ENCODE data around the gene TMEM63B.
"Not testable (repeated sequence)": the region's sequence is repeated elsewhere in the genome, so short reads cannot be mapped to it uniquely, and the experiment has no call there.

DNA sequence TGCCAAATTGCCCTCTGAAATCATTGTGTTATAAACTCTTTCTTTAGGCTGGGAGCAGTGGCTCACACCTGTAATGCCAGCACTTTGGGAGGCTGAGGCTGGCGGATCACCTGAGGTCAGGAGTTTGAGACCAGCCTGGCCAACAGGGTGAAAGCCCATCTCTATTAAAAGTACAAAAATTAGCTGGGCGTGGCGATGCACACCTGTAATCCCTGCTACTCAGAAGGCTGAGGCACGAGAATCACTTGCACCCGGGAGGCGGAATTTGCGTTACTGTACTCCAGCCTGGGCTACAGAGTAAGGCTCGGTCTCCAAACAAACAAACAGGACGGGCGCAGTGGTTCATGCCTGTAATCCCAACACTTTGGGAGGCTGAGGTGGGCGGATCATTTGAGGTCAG, 69.0 kb downstream of the TMEM63B start:
- TF ChIP-seq POLR2A, EP300 (IDR thresholded peaks at IDR 0.05): not testable (repeated sequence)
